Erythroblast (primary cell): ENCODE data around the gene SLC38A11.

ENCODE experiments used
- GATA1 ChIP-seq: IDR thresholded peaks from 2 replicates; pipeline ENCODE4 v1.6.1; 2011; ENCODE audit warnings: low read depth, mild to moderate bottlenecking, control low read depth, low read length, moderate library complexity
- POLR2A ChIP-seq: IDR thresholded peaks from 2 replicates; pipeline ENCODE4 v1.6.1; 2011; ENCODE audit warnings: mild to moderate bottlenecking, low read length

DNA sequence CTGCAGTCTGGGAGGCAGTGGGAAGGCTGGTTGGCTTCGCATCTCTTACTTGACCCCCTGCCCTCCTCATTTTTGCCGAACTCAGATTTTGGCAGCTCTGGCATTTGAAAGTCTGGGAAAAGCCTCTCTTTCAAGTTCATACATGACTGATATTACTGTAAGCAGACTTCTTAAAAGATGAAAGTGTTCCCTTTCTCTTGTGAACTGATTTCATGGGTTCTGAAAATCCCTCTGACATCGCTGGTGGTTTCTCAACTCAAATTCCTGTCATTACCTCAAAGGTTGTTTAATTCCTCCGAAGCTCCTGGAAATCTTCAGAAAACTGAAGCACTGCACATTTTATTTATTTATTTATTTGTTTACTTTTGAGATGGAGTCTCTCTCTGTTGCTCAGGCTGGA lies 16.9 kb upstream of the SLC38A11 start:
- TF ChIP-seq POLR2A (no peak), GATA1 (no peak)
